Stomach (tissue), 9 donors: ENCODE data around the gene ATP9B. TPM values are rescaled to one million over a fixed set of nuclear protein-coding genes. Genes with fewer than 3 reads are reported as not detected.
"Not testable (repeated sequence)": the region's sequence is repeated elsewhere in the genome, so short reads cannot be mapped to it uniquely, and the experiment has no call there.

Experiments
- DNase-seq, 2 donors: peaks; one replicate each; pipeline versions ENCODE4 v3.0.0 to v3.0.0-alpha.2; 2013 to 2019
- H3K27ac ChIP-seq, 5 donors: fragments of 200-600 bp in 4 of 5; sonication (generic) in 4 of 5; one replicate each; pipeline ENCODE4 v1.5.1; 2013 to 2019; ENCODE audit warnings: mild to moderate bottlenecking in 1 of 5, moderate library complexity in 1 of 5
- H3K27me3 ChIP-seq, 3 donors: fragments of 200-600 bp; sonication (generic); one replicate each; pipeline ENCODE4 v1.5.1; 2017 to 2019; ENCODE audit warnings: mixed run types in 1 of 3
- H3K36me3 ChIP-seq, 4 donors: fragments of 200-600 bp; sonication (generic); 1 replicate in 3 of 4; 2 replicates in 1 of 4; pipeline ENCODE4 v1.5.1; 2016 to 2019
- H3K4me1 ChIP-seq, 4 donors: fragments of 200-600 bp; sonication (generic); one replicate each; pipeline ENCODE4 v1.5.1; 2016 to 2019
- H3K4me3 ChIP-seq, 4 donors: fragments of 200-600 bp; sonication (generic) in 3 of 4; one replicate each; pipeline ENCODE4 v1.5.1; 2016 to 2019; ENCODE audit warnings: mild to moderate bottlenecking in 1 of 4
- H3K9me3 ChIP-seq, 4 donors: fragments of 200-600 bp; sonication (generic); one replicate each; pipeline ENCODE4 v1.5.1; 2016 to 2019
- EP300 ChIP-seq: sonication (generic); formaldehyde crosslinking; IDR thresholded peaks from one replicate; pipeline ENCODE4 v1.6.1; 2017; ENCODE audit warnings: antibody characterized with exemption
- POLR2A ChIP-seq, 4 donors: fragments of 450-650 bp; IDR thresholded peaks; one replicate each; pipeline ENCODE4 v1.6.1; 2016; ENCODE audit warnings: antibody characterized with exemption in 4 of 4, control low read depth in 2 of 4, mild to moderate bottlenecking in 1 of 4, moderate library complexity in 1 of 4
- POLR2AphosphoS5 ChIP-seq, 3 donors: sonication (generic); formaldehyde crosslinking; IDR thresholded peaks; one replicate each; pipeline ENCODE4 v1.6.1; 2016; ENCODE audit warnings: antibody characterized with exemption in 3 of 3
- WGBS, 5 donors: extraction: QIAGEN DNeasy Blood & Tissue Kit in 3 of 5; methylation state at CpG; one replicate each; pipeline versions ENCODE4 v1.1.5 to v1.1.7; 2013 to 2018; 5-methylcytosine and 5-hydroxymethylcytosine counted together
- intact Hi-C: fragments of 100-400 bp; cut with DNase I; formaldehyde crosslinking; loops from one replicate; pipeline ENCODE4 v1.15.1; 2023; ENCODE audit warnings: low total_unique reads
- polyA plus RNA-seq, 3 donors: library from polyadenylated mRNA; stranded (reverse); fragments of 200-250 nt; gene quantifications; one replicate each; pipeline ENCODE4 v1.2.3, GENCODE V29; 2013
- total RNA-seq, 5 donors: library from RNA; depleted of rRNA; stranded (reverse); fragments of >200 nt; gene quantifications; one replicate each; pipeline versions ENCODE4 v1.1.0 to v1.2.3, GENCODE V29; 2014 to 2016
- TF ChIP-seq, protein P1 (sequence below), 7 experiments: fragments of 450-650 bp in 4 of 7; fragments of 200-600 bp in 3 of 7; sonication (generic) in 3 of 7; IDR thresholded peaks; one replicate each; pipeline ENCODE4 v1.5.1; 2016 to 2019; ENCODE audit warnings: antibody characterized with exemption in 7 of 7, control low read depth in 2 of 7, mild to moderate bottlenecking in 1 of 7
- donor health status: healthy with polysubstance abuse.
- donor health status: Bipolar disorder and iron deficiency.
- donor health status: healthy.

Gene ATP9B
- total and polyA plus RNA-seq, 8 donors, result 10.6 to 128 (median 34.9) TPM

GRCh38 chr18:79327199-79327721, 258.1 kb downstream of the ATP9B start:
- no peak overlapping the region for H3K27ac ChIP-seq
- no peaks in the 10 kb centered on the region for H3K9me3 ChIP-seq
- 95 to 98% (median 96%) methylated on average over 21 to 26 of the region's 26 CpGs for WGBS, 5 donors
- H3K4me1 ChIP-seq, result peaks cover 0 to 4% (median 2%) of the 10 kb centered on the region in 4 donors
- H3K4me3 ChIP-seq, result no peak overlapping the region
- intact Hi-C loops, result no loop called here
- DNase-seq, result no peak
- no peaks in the 10 kb centered on the region for H3K27me3 ChIP-seq
- no peak for TF ChIP-seq POLR2A (IDR thresholded peaks at IDR 0.05)
- TF ChIP-seq, protein P1, sequence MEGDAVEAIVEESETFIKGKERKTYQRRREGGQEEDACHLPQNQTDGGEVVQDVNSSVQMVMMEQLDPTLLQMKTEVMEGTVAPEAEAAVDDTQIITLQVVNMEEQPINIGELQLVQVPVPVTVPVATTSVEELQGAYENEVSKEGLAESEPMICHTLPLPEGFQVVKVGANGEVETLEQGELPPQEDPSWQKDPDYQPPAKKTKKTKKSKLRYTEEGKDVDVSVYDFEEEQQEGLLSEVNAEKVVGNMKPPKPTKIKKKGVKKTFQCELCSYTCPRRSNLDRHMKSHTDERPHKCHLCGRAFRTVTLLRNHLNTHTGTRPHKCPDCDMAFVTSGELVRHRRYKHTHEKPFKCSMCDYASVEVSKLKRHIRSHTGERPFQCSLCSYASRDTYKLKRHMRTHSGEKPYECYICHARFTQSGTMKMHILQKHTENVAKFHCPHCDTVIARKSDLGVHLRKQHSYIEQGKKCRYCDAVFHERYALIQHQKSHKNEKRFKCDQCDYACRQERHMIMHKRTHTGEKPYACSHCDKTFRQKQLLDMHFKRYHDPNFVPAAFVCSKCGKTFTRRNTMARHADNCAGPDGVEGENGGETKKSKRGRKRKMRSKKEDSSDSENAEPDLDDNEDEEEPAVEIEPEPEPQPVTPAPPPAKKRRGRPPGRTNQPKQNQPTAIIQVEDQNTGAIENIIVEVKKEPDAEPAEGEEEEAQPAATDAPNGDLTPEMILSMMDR (IDR thresholded peaks at IDR 0.05), result no peak
- TF ChIP-seq EP300, result no peak
- no peak for TF ChIP-seq POLR2AphosphoS5 (IDR thresholded peaks at IDR 0.05)
- H3K36me3 ChIP-seq, result peaks cover 9 to 46% (median 36%) of the 10 kb centered on the region in 4 donors

- H3K4me1 ChIP-seq, intact Hi-C loops, H3K27me3 ChIP-seq, H3K9me3 ChIP-seq, DNase-seq, H3K4me3 ChIP-seq, H3K27ac ChIP-seq: not testable (repeated sequence)
- H3K36me3 ChIP-seq, result peaks cover 9 to 50% (median 40%) of the 10 kb centered on the region in 4 donors
- 85 to 96% (median 92%) methylated on average over 22 to 23 of the region's 23 CpGs for WGBS, 5 donors
Observed at GRCh38 chr18:79327915-79328314, 258.7 kb downstream of the ATP9B start.

DNA sequence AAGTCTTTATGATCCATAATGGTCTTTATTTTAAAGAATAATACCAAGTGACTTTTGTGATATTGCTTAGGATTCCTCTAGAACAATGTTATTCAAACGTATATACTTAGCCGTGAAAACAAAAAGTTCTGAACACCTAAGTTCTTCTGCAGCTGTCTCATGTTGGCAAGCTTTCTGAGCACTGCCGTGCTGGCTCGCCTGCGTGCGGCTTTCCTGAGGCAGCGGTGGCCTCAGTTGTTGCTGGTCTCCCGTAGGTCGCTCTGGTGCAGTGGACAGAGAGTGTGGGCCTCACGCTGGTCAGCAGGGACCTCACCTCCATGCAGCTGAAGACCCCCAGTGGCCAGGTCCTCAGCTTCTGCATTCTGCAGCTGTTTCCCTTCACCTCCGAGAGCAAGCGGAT, 259.7 kb downstream of the ATP9B start:
- no peak for DNase-seq
- WGBS, 5 donors, result 86 to 90% (median 90%) methylated on average over 8 to 12 of the region's 12 CpGs
- no peak overlapping the region for H3K4me3 ChIP-seq
- no peaks in the 10 kb centered on the region for H3K27me3 ChIP-seq
- intact Hi-C loops, result no loop called here
- H3K9me3 ChIP-seq, result no peaks in the 10 kb centered on the region
- H3K27ac ChIP-seq, result no peak overlapping the region
- H3K4me1 ChIP-seq, result peaks cover 0 to 4% (median 2%) of the 10 kb centered on the region in 4 donors
- H3K36me3 ChIP-seq, result peaks cover 12 to 60% (median 49%) of the 10 kb centered on the region in 4 donors
- no peak for TF ChIP-seq EP300
- TF ChIP-seq POLR2AphosphoS5 (IDR thresholded peaks at IDR 0.05), result no peak
- TF ChIP-seq, protein P1 (IDR thresholded peaks at IDR 0.05), result no peak
- no peak for TF ChIP-seq POLR2A (IDR thresholded peaks at IDR 0.05)

DNA sequence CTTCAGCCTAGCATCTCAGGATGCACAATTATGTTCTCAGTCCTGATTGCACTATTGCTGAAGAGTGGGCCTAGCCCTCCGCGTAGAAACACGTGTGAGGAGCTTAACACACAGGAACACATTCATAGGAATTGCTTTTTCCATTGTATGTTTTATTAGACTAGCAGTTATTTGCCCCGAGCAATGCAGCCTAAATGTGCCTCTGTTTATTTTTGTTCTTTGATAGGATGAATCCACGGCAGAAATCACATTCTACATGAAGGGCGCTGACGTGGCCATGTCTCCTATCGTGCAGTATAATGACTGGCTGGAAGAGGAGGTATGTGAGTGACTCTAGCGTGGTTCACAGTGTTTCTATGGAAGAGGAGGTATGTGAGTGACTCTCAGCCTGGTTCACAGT, 260.6 kb downstream of the ATP9B start:
- peaks cover 12 to 65% (median 54%) of the 10 kb centered on the region in 4 donors for H3K36me3 ChIP-seq
- 84 to 94% (median 87%) methylated on average over 9 of the region's 9 CpGs for WGBS, 5 donors
- intact Hi-C loops, result no loop called here
- peaks cover 0 to 4% (median 2%) of the 10 kb centered on the region in 4 donors for H3K4me1 ChIP-seq
- H3K9me3 ChIP-seq, result no peaks in the 10 kb centered on the region
- H3K4me3 ChIP-seq, result no peak overlapping the region
- H3K27me3 ChIP-seq, result no peaks in the 10 kb centered on the region
- DNase-seq, result no peak
- no peak overlapping the region for H3K27ac ChIP-seq
- TF ChIP-seq EP300, result no peak
- no peak for TF ChIP-seq POLR2AphosphoS5 (IDR thresholded peaks at IDR 0.05)

GRCh38 chr18:79332646-79333045, 263.5 kb downstream of the ATP9B start:
- Histone ChIP-seq H3K36me3 (peaks cover 19 to 83% (median 69%) of the 10 kb centered on the region in 4 donors), H3K4me1 (peaks cover 0 to 4% (median 2%) of the 10 kb centered on the region in 4 donors), H3K27ac (no peak overlapping the region), H3K27me3 (no peaks in the 10 kb centered on the region), H3K4me3 (no peak overlapping the region), H3K9me3 (no peaks in the 10 kb centered on the region)
- intact Hi-C loops, result no loop called here
- 84 to 90% (median 87%) methylated on average over 6 of the region's 6 CpGs for WGBS, 5 donors
- no peak for DNase-seq
- TF ChIP-seq POLR2AphosphoS5 (IDR thresholded peaks at IDR 0.05), result no peak
- TF ChIP-seq, protein P1 (IDR thresholded peaks at IDR 0.05), result no peak
- no peak for TF ChIP-seq EP300
- no peak for TF ChIP-seq POLR2A (IDR thresholded peaks at IDR 0.05)
